CD14-positive monocyte (primary cell): ENCODE measurements around the gene ESRRA. TPM values are rescaled to one million over a fixed set of nuclear protein-coding genes. Genes with fewer than 3 reads are reported as not detected.

ENCODE experiments used
- DNase-seq, 3 donors: peaks; one replicate each; pipeline ENCODE4 v3.0.0-alpha.2; 2011 to 2022
- H2AFZ ChIP-seq: 2 replicates; pipeline ENCODE4 v1.6.0; 2012; ENCODE audit warnings: mild to moderate bottlenecking, low read depth, low read length, inconsistent platforms; ENCODE audit not compliant: insufficient read depth, poor library complexity, severe bottlenecking
- H3K27ac ChIP-seq, 2 donors: 1 replicate in 1 of 2; 2 replicates in 1 of 2; pipeline ENCODE4 v1.5.1; 2012 to 2013; ENCODE audit warnings: low read length in 2 of 2, control low read depth in 1 of 2, inconsistent platforms in 1 of 2, low read depth in 1 of 2, mild to moderate bottlenecking in 1 of 2
- H3K27me3 ChIP-seq, 2 donors: one replicate each; pipeline versions ENCODE4 v1.6.0 to v1.6.1; 2011 to 2013; ENCODE audit warnings: low read length in 2 of 2; ENCODE audit not compliant: control insufficient read depth in 2 of 2, insufficient read depth in 2 of 2
- H3K36me3 ChIP-seq, 2 donors: replicated peaks in 1 of 2; 1 replicate in 1 of 2; 2 replicates in 1 of 2; pipeline versions ENCODE4 v1.5.1 to v1.6.1; 2012 to 2013; ENCODE audit warnings: low read length in 2 of 2, control low read depth in 1 of 2, inconsistent platforms in 1 of 2, mild to moderate bottlenecking in 1 of 2; ENCODE audit not compliant: insufficient read depth in 2 of 2, control insufficient read depth in 1 of 2
- H3K4me1 ChIP-seq, 2 donors: 1 replicate in 1 of 2; 2 replicates in 1 of 2; pipeline versions ENCODE4 v1.5.1 to v1.6.1; 2012 to 2013; ENCODE audit warnings: low read length in 2 of 2, control low read depth in 1 of 2, inconsistent platforms in 1 of 2, mild to moderate bottlenecking in 1 of 2, moderate library complexity in 1 of 2; ENCODE audit not compliant: insufficient read depth in 2 of 2, control insufficient read depth in 1 of 2
- H3K4me2 ChIP-seq: replicated peaks from 2 replicates; pipeline ENCODE3; 2012; ENCODE audit warnings: low read length, moderate library complexity, mild to moderate bottlenecking; ENCODE audit not compliant: poor library complexity, severe bottlenecking; ENCODE audit errors: extremely low read depth
- H3K4me3 ChIP-seq, 3 experiments: fragments of 200-600 bp in 1 of 3; sonication (generic) in 1 of 3; replicated peaks in 1 of 3; 1 replicate in 2 of 3; 2 replicates in 1 of 3; pipeline ENCODE4 v1.5.1; 2011 to 2013; ENCODE audit warnings: low read length in 3 of 3, mild to moderate bottlenecking in 3 of 3, control low read depth in 2 of 3, low read depth in 2 of 3, inconsistent platforms in 1 of 3, moderate library complexity in 1 of 3
- H3K79me2 ChIP-seq: 2 replicates; pipeline ENCODE4 v1.6.0; 2012; ENCODE audit warnings: mild to moderate bottlenecking, control low read depth, inconsistent platforms, low read length, moderate library complexity; ENCODE audit not compliant: insufficient read depth
- H3K9ac ChIP-seq: 2 replicates; pipeline ENCODE4 v1.6.0; 2017; ENCODE audit warnings: low read length, mild to moderate bottlenecking; ENCODE audit not compliant: insufficient read depth, poor library complexity, severe bottlenecking
- H3K9me3 ChIP-seq, 2 donors: replicated peaks in 1 of 2; 1 replicate in 1 of 2; 2 replicates in 1 of 2; pipeline versions ENCODE4 v1.5.1 to v1.6.1; 2012 to 2013; ENCODE audit warnings: low read length in 2 of 2, control low read depth in 1 of 2; ENCODE audit not compliant: control insufficient read depth in 1 of 2, insufficient read depth in 1 of 2
- H4K20me1 ChIP-seq: 2 replicates; pipeline ENCODE4 v1.6.0; 2012; ENCODE audit warnings: mild to moderate bottlenecking, low read length, control low read depth, moderate library complexity; ENCODE audit not compliant: insufficient read depth
- H3K27ac Mint-ChIP-seq, 7 donors: one replicate each; pipeline ENCODE4 v1.8.0; 2020; ENCODE audit warnings: mild to moderate bottlenecking in 7 of 7, mixed read lengths in 7 of 7, moderate library complexity in 6 of 7, inconsistent platforms in 2 of 7
- H3K27me3 Mint-ChIP-seq, 3 donors: one replicate each; pipeline ENCODE4 v1.8.0; 2021 to 2022; ENCODE audit warnings: low read depth in 3 of 3, mild to moderate bottlenecking in 3 of 3, mixed read lengths in 3 of 3, moderate library complexity in 3 of 3, inconsistent platforms in 1 of 3
- H3K36me3 Mint-ChIP-seq, 2 donors: one replicate each; pipeline ENCODE4 v1.8.0; 2020; ENCODE audit warnings: mixed read lengths in 2 of 2, inconsistent platforms in 1 of 2, mild to moderate bottlenecking in 1 of 2
- H3K4me1 Mint-ChIP-seq: one replicate; pipeline ENCODE4 v1.8.0; 2020; ENCODE audit warnings: mild to moderate bottlenecking, mixed read lengths
- H3K4me3 Mint-ChIP-seq, 2 donors: one replicate each; pipeline ENCODE4 v1.8.0; 2020; ENCODE audit warnings: mild to moderate bottlenecking in 2 of 2, mixed read lengths in 2 of 2, moderate library complexity in 1 of 2
- H3K9me3 Mint-ChIP-seq, 7 donors: one replicate each; pipeline ENCODE4 v1.8.0; 2020 to 2022; ENCODE audit warnings: mixed read lengths in 7 of 7, mild to moderate bottlenecking in 6 of 7, moderate library complexity in 6 of 7, inconsistent platforms in 2 of 7
- CTCF ChIP-seq: fragments of 200-600 bp; IDR thresholded peaks from one replicate; pipeline ENCODE4 v1.8.0; 2022; ENCODE audit warnings: antibody characterized with exemption, mild to moderate bottlenecking
- WGBS: methylation state at CpG from one replicate; pipeline ENCODE4 v1.1.5; 2013; ENCODE audit warnings: missing lambda C conversion rate; ENCODE audit not compliant: insufficient coverage; 5-methylcytosine and 5-hydroxymethylcytosine counted together
- intact Hi-C, 2 donors: fragments of 100-400 bp; cut with micrococcal nuclease; formaldehyde crosslinking; loops; one replicate each; pipeline versions ENCODE4 v1.15.0 to v1.15.1; 2023
- polyA plus RNA-seq, 3 donors: library from polyadenylated mRNA; depleted of rRNA in 1 of 3; unstranded in 2 of 3; stranded (reverse) in 1 of 3; fragments of 300-500 nt in 2 of 3; fragments of >200 nt in 1 of 3; fragmentation: Illumina TruSeq in 2 of 3; gene quantifications; 1 replicate in 2 of 3; 2 replicates in 1 of 3; pipeline ENCODE4 v1.2.3, GENCODE V29; 2012 to 2021

Gene ESRRA
- polyA plus RNA-seq, 3 donors = 15.3 to 45.7 (median 18.3) TPM

- 9% methylated on average over 14 of the region's 20 CpGs for WGBS
- peak; percentile 94 to 99 (median 99) for DNase-seq
- H4K20me1 ChIP-seq = no peaks in the 10 kb centered on the region
- no peaks in the 10 kb centered on the region for H3K27me3 ChIP-seq
- H3K4me1 ChIP-seq = peaks cover 32 to 37% of the 10 kb centered on the region in 2 donors
- H3K4me3 ChIP-seq = peak overlapping the region in 1 of 3 experiments; percentile 52
- peak overlapping the region; percentile 52 for H2AFZ ChIP-seq
- Mint-ChIP-seq H3K27ac (peak overlapping the region; percentile 57 to 89 (median 82)), H3K4me1 (peaks cover 39% of the 10 kb centered on the region), H3K27me3 (peaks cover 0 to 5% (median 0%) of the 10 kb centered on the region in 3 donors), H3K9me3 (peaks cover 0 to 7% (median 3%) of the 10 kb centered on the region in 7 donors), H3K36me3 (peaks cover 2 to 8% of the 10 kb centered on the region in 2 donors), H3K4me3 (peak overlapping the region in 1 of 2 donors; percentile 77)
- no peaks in the 10 kb centered on the region for H3K79me2 ChIP-seq
- intact Hi-C loops = loop anchor here in 1 of 2 donors (2.0 kb wide), 1 partner anchor 13 kb away; the partner anchor contains the start of gene PRDX5
- H3K9me3 ChIP-seq = no peaks in the 10 kb centered on the region
- H3K9ac ChIP-seq = no peak overlapping the region
- H3K36me3 ChIP-seq = no peaks in the 10 kb centered on the region
- TF ChIP-seq CTCF = peak; percentile 94
- H3K27ac ChIP-seq = peak overlapping the region; percentile 46 to 53
- peak overlapping the region; percentile 60 for H3K4me2 ChIP-seq
Measured at GRCh38 chr11:64331569-64332371, 26.4 kb downstream of the ESRRA start.

GRCh38 chr11:64333556-64333955 lies 28.2 kb downstream of the ESRRA start:
- TF ChIP-seq CTCF = no peak
- peaks cover 11 to 16% of the 10 kb centered on the region in 2 donors for H3K36me3 Mint-ChIP-seq
- peaks cover 32 to 38% of the 10 kb centered on the region in 2 donors for H3K4me1 ChIP-seq
- intact Hi-C loops = loop anchor here in 1 of 2 donors (2.0 kb wide), 1 partner anchor 15 kb away; the partner anchor contains the start of gene PRDX5
- H3K79me2 ChIP-seq = no peaks in the 10 kb centered on the region
- H3K4me3 Mint-ChIP-seq = no peak overlapping the region
- no peak overlapping the region for H3K9ac ChIP-seq
- H3K27me3 Mint-ChIP-seq = peaks cover 0 to 5% (median 0%) of the 10 kb centered on the region in 3 donors
- no peaks in the 10 kb centered on the region for H3K27me3 ChIP-seq
- 100% methylated on average over 6 of the region's 8 CpGs for WGBS
- no peak overlapping the region for H3K27ac ChIP-seq
- H3K9me3 Mint-ChIP-seq = no peaks in the 10 kb centered on the region
- H3K27ac Mint-ChIP-seq = peak overlapping the region in 3 of 7 donors; percentile 30 to 66 (median 63)
- H3K4me1 Mint-ChIP-seq = peaks cover 40% of the 10 kb centered on the region
- H3K4me3 ChIP-seq = no peak overlapping the region
- H4K20me1 ChIP-seq = no peaks in the 10 kb centered on the region
- no peak overlapping the region for H3K4me2 ChIP-seq
- H3K36me3 ChIP-seq = no peaks in the 10 kb centered on the region
- H3K9me3 ChIP-seq = no peaks in the 10 kb centered on the region
- DNase-seq = no peak
- no peak overlapping the region for H2AFZ ChIP-seq
